ENCODE data around the gene KIF16B. TPM values are rescaled to one million over a fixed set of nuclear protein-coding genes. Genes with fewer than 3 reads are reported as not detected.

Gene KIF16B
- total and polyA plus RNA-seq, 2 of the 13 experiments (the other 11 are each of a cell fraction or from before 2014, with no cell fraction given): 6.9 to 18.0 TPM

GRCh38 chr20:16224836-16225235 lies 348.4 kb downstream of the KIF16B start:
- intact Hi-C loops (cut with micrococcal nuclease; ENCODE audit: unreplicated experiment) (no loop called here), in situ Hi-C loops (cut with HindIII; ENCODE audit: extremely low pct_ligation_motif_present, low pct_unique_long_range_greater_than_20kb) (no loop called here)
- under 1% methylated on average over 3 of the region's 3 CpGs for WGBS (ENCODE audit: low lambda C conversion rate)
- Histone ChIP-seq H4K20me1 (ENCODE audit: insufficient read depth, low read length) (no peaks in the 10 kb centered on the region), H2AFZ (ENCODE audit: low read length) (no peak overlapping the region), H3K4me2 (ENCODE audit: low read depth, low read length) (no peak overlapping the region), H3K27me3 (ENCODE audit: control insufficient read depth in 1 of 2, insufficient read depth in 2 of 2, low read length in 2 of 2) (no peaks in the 10 kb centered on the region), H3K9ac (ENCODE audit: insufficient read depth, low read depth, low read length) (no peak overlapping the region), H3K4me1 (ENCODE audit: insufficient read depth, low read length) (no peaks in the 10 kb centered on the region), H3K27ac (ENCODE audit: extremely low read length, insufficient read depth, low read length) (no peak overlapping the region), H3K9me3 (ENCODE audit: low read length) (peaks cover 9% of the 10 kb centered on the region; the same call in 1 of the 2 replicates), H3K79me2 (ENCODE audit: insufficient read depth, low read length) (no peaks in the 10 kb centered on the region), H3K36me3 (replicated peaks in 1 of 2; ENCODE audit: control insufficient read depth in 1 of 2, insufficient read depth in 2 of 2, low read length in 2 of 2) (no peaks in the 10 kb centered on the region), H3K4me3 (replicated peaks in 1 of 3; ENCODE audit: insufficient read depth in 1 of 3, low read depth in 2 of 3, low read length in 3 of 3) (no peak overlapping the region)
- FAIRE-seq (no peak), DNase-seq (ENCODE audit: low spot score) (no peak), ATAC-seq (no peak)
- POLR2A ChIA-PET: no interaction called here
- no TSS peak for BruUV-seq (replicated peaks)
- CTCF ChIA-PET (ENCODE audit: low intra/inter-chr PET ratio, low total read pairs): no interaction called here
- TF ChIP-seq POLR2A (IDR thresholded peaks at IDR 0.05; ENCODE audit: insufficient read depth in 1 of 2, low read depth in 2 of 2, low read length in 2 of 2) (no peak), GMEB1 (CRISPR knock-in tag; IDR thresholded peaks at IDR 0.05; ENCODE audit: borderline replicate concordance) (no peak), THAP7 (CRISPR knock-in tag; IDR thresholded peaks at IDR 0.05) (no peak)

- Histone ChIP-seq H3K27me3 (ENCODE audit: control insufficient read depth in 1 of 2, insufficient read depth in 2 of 2, low read length in 2 of 2) (no peaks in the 10 kb centered on the region), H3K79me2 (ENCODE audit: insufficient read depth, low read length) (no peaks in the 10 kb centered on the region), H3K4me3 (replicated peaks in 1 of 3; ENCODE audit: insufficient read depth in 1 of 3, low read depth in 2 of 3, low read length in 3 of 3) (no peak overlapping the region), H3K9ac (ENCODE audit: insufficient read depth, low read depth, low read length) (no peak overlapping the region), H3K36me3 (replicated peaks in 1 of 2; ENCODE audit: control insufficient read depth in 1 of 2, insufficient read depth in 2 of 2, low read length in 2 of 2) (no peaks in the 10 kb centered on the region), H2AFZ (ENCODE audit: low read length) (no peak overlapping the region), H3K9me3 (ENCODE audit: low read length) (peaks cover 5% of the 10 kb centered on the region; the same call in 1 of the 2 replicates), H3K27ac (ENCODE audit: extremely low read length, insufficient read depth, low read length) (no peak overlapping the region), H3K4me2 (ENCODE audit: low read depth, low read length) (no peak overlapping the region), H3K4me1 (ENCODE audit: insufficient read depth, low read length) (no peaks in the 10 kb centered on the region), H4K20me1 (ENCODE audit: insufficient read depth, low read length) (no peaks in the 10 kb centered on the region)
- in situ Hi-C loops (cut with HindIII; ENCODE audit: extremely low pct_ligation_motif_present, low pct_unique_long_range_greater_than_20kb) (no loop called here), intact Hi-C loops (cut with micrococcal nuclease; ENCODE audit: unreplicated experiment) (no loop called here)
- ATAC-seq (no peak), DNase-seq (ENCODE audit: low spot score) (no peak), FAIRE-seq (no peak)
- WGBS (ENCODE audit: low lambda C conversion rate): 48% methylated on average over 8 of the region's 8 CpGs
- BruUV-seq (replicated peaks): no TSS peak
- POLR2A ChIA-PET: no interaction called here
- TF ChIP-seq ZBTB7B (CRISPR knock-in tag; IDR thresholded peaks at IDR 0.05) (no peak), FOSL2 (CRISPR knock-in tag; IDR thresholded peaks at IDR 0.05) (peak; percentile 67)
- CTCF ChIA-PET (ENCODE audit: low intra/inter-chr PET ratio, low total read pairs): no interaction called here
These were observed 350.3 kb downstream of the KIF16B start for GRCh38 chr20:16222859-16223411.

Other genes starting within 250 kb of the KIF16B start
- 204 and 278 TPM in 2 replicates for gene SNRPB2, start 156.6 kb upstream of the KIF16B start, total RNA-seq (2016; rRNA removed; fragmentation: Illumina TruSeq; extraction: Trizol)
- gene SNRPB2, start 156.6 kb upstream of the KIF16B start, polyA plus RNA-seq (2011; rRNA removed): 70.8 and 107 TPM in 2 replicates
- not detected in 2 replicates for gene OTOR, start 174.9 kb upstream of the KIF16B start, total RNA-seq (2016; rRNA removed; fragmentation: Illumina TruSeq; extraction: Trizol)
- gene OTOR, start 174.9 kb upstream of the KIF16B start, polyA plus RNA-seq (2011; rRNA removed): not detected in 2 replicates